DOHH2 (cell line): Measurements from ENCODE around the gene EIF3K.

Source experiments
- H3F3A ChIP-seq: fragments of 200-600 bp; sonication (generic), shearing (Covaris generic); 2 replicates; pipeline ENCODE4 v1.6.0; 2016; ENCODE audit warnings: antibody characterized with exemption, mild to moderate bottlenecking; ENCODE audit not compliant: control insufficient read depth, insufficient read depth
- H3K27ac ChIP-seq: fragments of 200-600 bp; sonication (generic); 2 replicates; pipeline ENCODE4 v1.5.1; 2014; ENCODE audit warnings: low read depth, mild to moderate bottlenecking, low read length, moderate library complexity
- H3K27me3 ChIP-seq: fragments of 200-600 bp; sonication (generic); 2 replicates; pipeline ENCODE4 v1.6.1; 2014; ENCODE audit warnings: mild to moderate bottlenecking, low read length, mixed read lengths; ENCODE audit not compliant: control insufficient read depth
- H3K36me3 ChIP-seq: fragments of 200-600 bp; sonication (generic); 2 replicates; pipeline ENCODE4 v1.6.1; 2014; ENCODE audit warnings: mild to moderate bottlenecking, low read length, moderate library complexity, mixed read lengths; ENCODE audit not compliant: control insufficient read depth
- H3K4me1 ChIP-seq: fragments of 200-600 bp; sonication (generic); 2 replicates; pipeline ENCODE4 v1.6.1; 2014; ENCODE audit warnings: mild to moderate bottlenecking, low read length, mixed read lengths; ENCODE audit not compliant: control insufficient read depth
- H3K4me2 ChIP-seq: fragments of 200-600 bp; sonication (generic); 2 replicates; pipeline ENCODE4 v1.6.0; 2014; ENCODE audit warnings: mild to moderate bottlenecking, low read length, moderate library complexity
- H3K4me3 ChIP-seq: fragments of 200-600 bp; sonication (generic); 2 replicates; pipeline ENCODE4 v1.5.1; 2014; ENCODE audit warnings: mild to moderate bottlenecking, low read length, mixed read lengths
- H3K79me2 ChIP-seq: fragments of 200-600 bp; sonication (generic); 2 replicates; pipeline ENCODE4 v1.6.1; 2014; ENCODE audit warnings: mild to moderate bottlenecking, low read length, mixed read lengths; ENCODE audit not compliant: control insufficient read depth
- H3K9me2 ChIP-seq: fragments of 200-600 bp; sonication (generic); replicated peaks from 2 replicates; pipeline ENCODE4 v1.6.1; 2014; ENCODE audit warnings: mild to moderate bottlenecking, low read length, mixed read lengths; ENCODE audit not compliant: control insufficient read depth
- H3K9me3 ChIP-seq: fragments of 200-600 bp; sonication (generic); 2 replicates; pipeline ENCODE4 v1.6.1; 2014; ENCODE audit warnings: antibody characterized with exemption, low read length, mixed read lengths; ENCODE audit not compliant: control insufficient read depth, insufficient read depth
- H4K20me1 ChIP-seq: fragments of 200-600 bp; sonication (generic); 2 replicates; pipeline ENCODE4 v1.6.0; 2014; ENCODE audit warnings: low read depth, mild to moderate bottlenecking, antibody characterized with exemption, low read length, moderate library complexity; ENCODE audit not compliant: control insufficient read depth, insufficient read depth
- CTCF ChIP-seq: fragments of 200-600 bp; sonication (generic); IDR thresholded peaks from one replicate; pipeline ENCODE4 v1.5.1; 2014; ENCODE audit warnings: antibody characterized with exemption, mild to moderate bottlenecking, low read depth, low read length; ENCODE audit not compliant: poor library complexity, severe bottlenecking
- EZH2phosphoT487 ChIP-seq: fragments of 200-600 bp; sonication (generic); IDR thresholded peaks from 2 replicates; pipeline ENCODE4 v1.6.1; 2017; ENCODE audit warnings: borderline replicate concordance, mild to moderate bottlenecking, antibody characterized with exemption, low read length, moderate library complexity, mixed read lengths

Gene EIF3K

GRCh38 chr19:38656171-38656981 is 37.4 kb downstream of the EIF3K start:
- Histone ChIP-seq H3K27ac (no peak overlapping the region), H3F3A (no peaks in the 10 kb centered on the region), H3K4me3 (no peak overlapping the region), H3K36me3 (peaks cover 38% of the 10 kb centered on the region), H3K4me2 (no peak overlapping the region), H3K4me1 (peaks cover 14% of the 10 kb centered on the region), H4K20me1 (peaks cover 16% of the 10 kb centered on the region; the same call in 1 of the 2 replicates), H3K27me3 (no peaks in the 10 kb centered on the region), H3K79me2 (peaks cover 100% of the 10 kb centered on the region), H3K9me2 (no peaks in the 10 kb centered on the region), H3K9me3 (no peaks in the 10 kb centered on the region)
- TF ChIP-seq EZH2phosphoT487, result no peak
- no peak for TF ChIP-seq CTCF

GRCh38 chr19:38657633-38658222 is 38.7 kb downstream of the EIF3K start:
- Histone ChIP-seq H3K27me3 (no peaks in the 10 kb centered on the region), H3K79me2 (peaks cover 97% of the 10 kb centered on the region), H3F3A (no peaks in the 10 kb centered on the region), H3K4me2 (no peak overlapping the region), H3K4me1 (peaks cover 16% of the 10 kb centered on the region), H3K36me3 (peaks cover 38% of the 10 kb centered on the region), H3K4me3 (no peak overlapping the region), H3K9me2 (no peaks in the 10 kb centered on the region), H3K9me3 (no peaks in the 10 kb centered on the region), H4K20me1 (peaks cover 21% of the 10 kb centered on the region; the same call in 1 of the 2 replicates), H3K27ac (no peak overlapping the region)
- TF ChIP-seq EZH2phosphoT487 (no peak), CTCF (no peak)

- H3K4me2 ChIP-seq, result no peak overlapping the region
- H3K4me1 ChIP-seq, result peaks cover 23% of the 10 kb centered on the region
- TF ChIP-seq CTCF (no peak), EZH2phosphoT487 (no peak)
- H3K9me2 ChIP-seq, result no peaks in the 10 kb centered on the region
- H3K79me2 ChIP-seq, result peaks cover 97% of the 10 kb centered on the region
- H3K4me3 ChIP-seq, result no peak overlapping the region
- no peak overlapping the region for H3K27ac ChIP-seq
- no peaks in the 10 kb centered on the region for H3F3A ChIP-seq
- peaks cover 21% of the 10 kb centered on the region; the same call in 1 of the 2 replicates for H4K20me1 ChIP-seq
- no peaks in the 10 kb centered on the region for H3K9me3 ChIP-seq
- no peaks in the 10 kb centered on the region for H3K27me3 ChIP-seq
- H3K36me3 ChIP-seq, result peaks cover 37% of the 10 kb centered on the region
Measured at GRCh38 chr19:38658462-38659306, 39.7 kb downstream of the EIF3K start.
